Measurements from ENCODE around the gene TACR3.
"Not testable (repeated sequence)": the region's sequence is repeated elsewhere in the genome, so short reads cannot be mapped to it uniquely, and the experiment has no call there.

TACR3 gene, protein sequence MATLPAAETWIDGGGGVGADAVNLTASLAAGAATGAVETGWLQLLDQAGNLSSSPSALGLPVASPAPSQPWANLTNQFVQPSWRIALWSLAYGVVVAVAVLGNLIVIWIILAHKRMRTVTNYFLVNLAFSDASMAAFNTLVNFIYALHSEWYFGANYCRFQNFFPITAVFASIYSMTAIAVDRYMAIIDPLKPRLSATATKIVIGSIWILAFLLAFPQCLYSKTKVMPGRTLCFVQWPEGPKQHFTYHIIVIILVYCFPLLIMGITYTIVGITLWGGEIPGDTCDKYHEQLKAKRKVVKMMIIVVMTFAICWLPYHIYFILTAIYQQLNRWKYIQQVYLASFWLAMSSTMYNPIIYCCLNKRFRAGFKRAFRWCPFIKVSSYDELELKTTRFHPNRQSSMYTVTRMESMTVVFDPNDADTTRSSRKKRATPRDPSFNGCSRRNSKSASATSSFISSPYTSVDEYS

DNA sequence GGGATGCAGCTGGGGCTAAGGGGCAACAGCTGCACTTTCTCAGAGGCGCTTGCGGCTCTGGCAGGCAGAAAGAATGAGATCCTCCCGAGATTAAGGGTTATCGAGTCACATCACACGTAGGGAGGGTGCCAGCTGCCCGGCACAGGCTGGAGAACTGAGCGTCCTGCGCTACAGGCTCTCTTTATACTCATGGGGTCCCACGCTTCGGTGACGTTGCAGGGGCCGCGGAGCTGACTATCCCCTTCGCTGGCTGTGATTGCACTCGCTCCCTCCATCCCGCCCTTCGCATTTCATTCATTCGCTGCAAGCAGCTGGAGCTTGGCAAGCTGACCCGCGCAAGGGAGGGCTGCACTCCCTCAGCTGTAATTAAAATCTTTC, at the start of gene TACR3:
Gene TACR3 (minus strand): TSS at position 156 of the 378 bp plus-strand sequence. CDS start 310 bp downstream, outside the sequence.
- DNase-seq (ENCODE audit: low read depth in 3 of 3) = no peak

DNA sequence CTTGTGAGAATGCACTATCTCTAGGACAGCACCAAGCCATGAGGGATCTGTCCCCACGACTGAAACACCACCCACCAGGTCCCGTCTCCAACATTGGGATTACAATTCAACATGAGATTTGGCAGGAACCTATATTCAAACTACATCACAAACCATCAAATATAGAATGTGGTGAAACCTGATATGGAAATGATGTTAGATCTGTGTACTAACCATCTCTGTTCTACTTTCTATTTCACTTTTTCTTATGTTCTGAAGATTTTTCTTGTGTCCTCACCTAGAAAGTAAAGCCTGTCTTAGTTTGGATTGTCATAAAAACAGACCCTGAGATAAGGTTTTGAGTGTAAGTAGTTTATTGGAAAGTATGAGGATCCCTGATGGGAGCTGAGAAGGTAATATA, 37.8 kb upstream of the TACR3 start:
- no peak for DNase-seq (ENCODE audit: low read depth in 3 of 3)

DNA sequence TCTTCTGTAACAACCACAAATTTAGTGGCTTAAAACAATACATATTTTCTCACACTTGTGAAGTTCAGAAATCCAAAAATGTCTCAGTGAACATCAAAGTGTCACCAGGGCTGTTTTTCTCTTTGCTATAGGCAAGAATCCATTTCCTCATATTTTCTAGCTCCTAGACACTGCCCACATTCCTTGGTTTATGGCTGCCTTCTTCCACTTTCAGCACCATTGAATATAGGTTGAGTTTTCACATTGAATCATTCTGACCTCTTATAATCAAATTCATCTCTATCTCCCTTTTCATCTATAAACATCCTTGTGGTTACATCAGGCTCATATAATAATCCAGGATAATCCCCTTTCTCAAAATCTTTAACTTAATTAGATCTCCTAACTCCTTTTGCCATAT, 37.0 kb upstream of the TACR3 start:
- DNase-seq (ENCODE audit: low read depth in 3 of 3) = no peak

DNA sequence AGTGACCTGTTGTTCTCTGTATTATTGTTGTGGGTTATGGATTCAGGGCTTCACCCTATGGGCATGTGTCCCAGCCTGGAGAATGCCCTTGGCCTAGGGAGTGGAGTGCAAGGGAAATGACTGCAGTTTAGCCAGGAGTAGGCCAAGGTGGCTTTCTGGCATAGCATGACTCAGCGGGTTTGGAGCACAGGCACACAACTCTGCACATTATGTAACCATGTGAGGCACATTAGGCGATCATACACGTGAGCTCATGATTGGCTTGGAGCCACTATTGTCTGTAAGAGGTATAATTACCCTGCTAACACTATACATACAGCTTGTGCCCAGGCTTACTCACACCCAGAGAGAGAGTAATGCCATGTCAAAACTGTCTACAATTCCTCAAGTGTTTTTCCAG, 35.1 kb upstream of the TACR3 start:
- DNase-seq (ENCODE audit: low read depth in 3 of 3) = no peak

DNA sequence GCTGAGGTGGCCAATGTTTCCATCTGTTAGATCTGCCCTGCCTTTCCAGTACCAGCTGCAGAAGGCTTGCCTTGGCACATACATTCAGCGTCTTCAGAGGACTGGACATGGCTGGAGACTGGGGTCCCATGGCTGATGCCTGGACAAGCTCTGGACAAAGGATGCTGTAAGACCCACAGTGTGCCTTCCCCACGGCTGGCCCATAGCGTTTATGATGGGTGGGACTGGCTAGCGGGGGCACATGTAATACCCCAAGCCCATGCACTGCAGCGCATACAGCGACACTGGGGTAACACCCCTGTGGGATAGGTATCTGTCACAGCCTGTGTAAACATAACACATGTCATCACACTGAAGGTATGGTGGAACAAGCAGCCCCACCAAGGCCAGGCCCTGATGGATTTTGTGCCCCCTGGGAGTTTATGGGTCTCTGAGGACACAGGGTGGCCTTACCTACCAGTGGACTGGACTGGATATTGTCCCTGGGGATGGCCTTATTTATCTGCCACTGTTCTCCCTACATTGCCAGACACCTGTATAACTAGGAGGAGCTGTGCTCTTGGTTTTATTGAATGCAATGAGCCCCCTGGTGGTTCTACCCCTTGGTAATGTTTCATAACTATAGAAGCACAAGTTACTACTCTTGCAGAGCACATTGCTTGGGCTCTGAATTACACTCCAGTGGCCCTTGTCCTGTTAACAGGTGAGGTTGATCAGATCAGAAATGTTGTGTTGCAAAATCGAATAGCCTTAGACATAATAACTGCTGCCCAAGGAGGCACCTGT, 34.3 kb upstream of the TACR3 start:
- DNase-seq (ENCODE audit: low read depth in 3 of 3) = no peak

DNA sequence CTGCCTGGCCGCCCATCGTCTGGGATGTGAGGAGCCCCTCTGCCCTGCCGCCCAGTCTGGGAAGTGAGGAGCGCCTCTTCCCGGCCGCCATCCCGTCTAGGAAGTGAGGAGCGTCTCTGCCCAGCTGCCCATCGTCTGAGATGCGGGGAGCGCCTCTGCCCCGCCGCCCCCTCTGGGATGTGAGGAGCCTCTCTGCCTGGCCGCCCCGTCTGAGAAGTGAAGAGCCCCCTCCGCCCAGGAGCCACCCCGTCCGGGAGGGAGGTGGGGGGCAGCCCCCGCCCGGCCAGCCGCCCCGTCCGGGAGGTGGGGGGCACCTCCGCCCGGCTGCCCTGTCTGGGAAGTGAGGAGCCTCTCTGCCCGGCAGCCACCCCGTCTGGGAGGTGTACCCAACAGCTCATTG, 3.4 kb upstream of the TACR3 start:
- not testable (repeated sequence) for DNase-seq (ENCODE audit: low read depth in 3 of 3)

DNA sequence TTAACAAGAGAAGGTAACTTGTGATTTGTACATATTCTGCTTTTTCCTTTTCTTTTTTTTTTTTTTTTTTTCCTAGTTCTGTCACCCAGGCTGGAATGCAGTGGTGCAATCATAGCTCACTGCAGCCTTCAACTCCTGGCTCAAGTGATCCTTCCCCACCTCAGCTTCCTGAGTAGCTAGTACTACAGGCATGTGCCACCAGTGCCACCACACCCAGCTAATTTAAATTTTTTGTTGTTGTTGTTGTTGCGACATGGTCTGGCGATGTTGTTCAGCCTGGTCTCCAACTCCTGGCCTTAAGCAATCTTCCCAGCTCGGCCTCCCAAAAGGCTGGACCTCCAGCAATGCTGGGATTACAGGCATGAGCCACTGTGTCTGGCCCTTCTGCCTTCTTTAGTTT, 1.5 kb upstream of the TACR3 start:
- no peak for DNase-seq (ENCODE audit: low read depth in 3 of 3)

DNA sequence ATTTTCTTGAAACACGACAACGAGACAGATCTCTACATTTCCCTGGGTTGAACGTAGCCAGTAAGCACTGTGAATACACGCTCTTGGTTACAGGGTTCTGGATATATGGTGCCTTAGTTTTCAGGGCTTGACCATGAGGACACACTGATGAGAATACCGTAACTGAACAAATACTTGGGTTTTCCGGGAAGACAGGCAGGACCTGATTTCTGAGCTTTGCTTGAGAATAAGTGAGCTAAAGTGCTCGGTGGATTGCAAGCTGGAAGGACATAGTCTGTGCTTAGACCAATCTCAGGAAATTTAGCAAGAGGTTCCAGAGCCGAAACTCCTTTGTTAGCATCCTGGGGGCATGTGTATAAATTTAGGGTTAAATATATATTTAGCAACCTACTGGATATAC, 876 bp upstream of the TACR3 start:
- no peak for DNase-seq (ENCODE audit: low read depth in 3 of 3)

DNA sequence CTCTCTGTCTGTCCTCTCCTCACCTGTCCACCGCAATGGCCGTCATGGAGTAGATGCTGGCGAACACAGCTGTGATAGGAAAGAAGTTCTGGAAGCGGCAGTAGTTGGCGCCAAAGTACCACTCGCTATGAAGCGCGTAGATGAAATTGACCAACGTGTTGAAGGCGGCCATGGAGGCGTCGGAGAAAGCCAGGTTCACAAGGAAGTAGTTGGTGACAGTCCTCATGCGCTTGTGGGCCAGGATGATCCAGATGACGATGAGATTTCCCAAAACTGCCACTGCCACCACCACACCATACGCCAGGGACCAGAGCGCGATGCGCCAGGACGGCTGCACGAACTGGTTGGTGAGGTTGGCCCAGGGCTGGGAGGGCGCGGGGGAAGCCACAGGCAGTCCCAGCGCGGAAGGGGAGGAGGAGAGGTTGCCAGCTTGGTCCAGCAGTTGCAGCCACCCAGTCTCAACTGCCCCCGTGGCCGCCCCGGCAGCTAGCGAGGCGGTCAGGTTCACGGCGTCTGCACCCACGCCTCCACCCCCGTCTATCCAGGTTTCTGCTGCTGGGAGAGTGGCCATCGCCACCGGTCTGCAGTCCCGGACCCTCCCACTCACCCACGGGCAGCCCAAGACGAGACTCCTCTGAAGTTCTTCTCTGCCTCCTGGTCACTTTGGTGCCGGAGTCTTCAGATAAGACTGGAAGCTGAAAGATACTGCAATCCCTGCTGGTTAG, 518 bp downstream of the TACR3 start:
- no peak for DNase-seq (ENCODE audit: low read depth in 3 of 3)

DNA sequence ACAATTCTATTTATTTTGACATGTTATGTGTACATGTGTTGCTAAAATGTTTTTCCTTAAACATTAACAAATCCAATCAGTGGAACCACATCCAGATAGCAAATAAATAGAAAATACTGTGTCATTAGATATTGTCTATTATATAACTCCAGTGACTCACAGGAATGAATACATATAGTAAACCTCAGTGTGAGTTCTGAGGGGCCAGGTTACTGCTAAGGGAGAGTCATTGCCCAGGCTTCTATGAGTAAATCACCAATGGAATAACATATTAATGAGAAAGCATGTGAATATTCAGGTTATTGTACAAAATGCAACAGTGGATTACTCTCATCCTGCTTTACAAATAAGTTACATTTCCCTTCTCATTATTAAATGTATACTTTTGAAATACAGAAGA, 27.2 kb downstream of the TACR3 start:
- DNase-seq (ENCODE audit: low read depth in 3 of 3) = no peak

DNA sequence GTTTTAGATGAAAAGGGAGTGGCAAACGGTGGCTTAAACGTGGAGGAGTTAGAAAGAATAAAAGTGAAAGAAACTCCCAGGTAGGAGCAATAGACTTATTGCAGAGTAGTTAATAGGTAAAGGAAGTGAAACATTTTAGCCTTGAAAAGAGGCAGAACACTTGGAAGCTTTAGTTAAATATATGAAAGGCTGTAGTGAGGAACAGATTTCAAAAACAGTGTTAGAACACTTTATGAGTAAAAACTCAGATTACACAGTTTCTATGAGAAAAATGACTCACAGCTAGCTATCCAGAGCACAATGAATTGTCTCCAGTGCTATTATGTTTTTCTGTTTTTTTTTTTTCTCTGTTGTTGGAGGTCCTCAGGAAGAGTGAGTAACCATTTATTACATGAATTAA, 45.8 kb downstream of the TACR3 start:
- no peak for DNase-seq (ENCODE audit: low read depth in 3 of 3)

DNA sequence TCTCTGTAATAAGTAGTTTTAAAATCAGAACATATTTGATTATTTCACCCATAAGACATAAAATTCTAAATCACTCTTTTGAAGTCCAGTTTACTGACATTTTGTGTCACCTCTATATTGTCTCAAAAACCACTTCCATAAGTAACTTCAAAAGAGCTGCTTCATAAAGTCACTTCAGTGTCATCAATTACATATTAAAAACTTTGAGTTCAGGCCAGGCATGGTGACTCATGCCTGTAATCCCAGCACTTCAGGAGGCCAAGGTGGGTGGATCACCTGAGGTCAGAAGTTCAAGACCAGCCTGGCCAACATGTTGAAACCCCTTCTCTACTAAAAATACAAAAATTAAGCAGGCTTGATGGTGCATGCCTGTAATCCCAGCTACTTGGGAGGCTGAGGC, 53.0 kb downstream of the TACR3 start:
- DNase-seq (ENCODE audit: low read depth in 3 of 3) = not testable (repeated sequence)

DNA sequence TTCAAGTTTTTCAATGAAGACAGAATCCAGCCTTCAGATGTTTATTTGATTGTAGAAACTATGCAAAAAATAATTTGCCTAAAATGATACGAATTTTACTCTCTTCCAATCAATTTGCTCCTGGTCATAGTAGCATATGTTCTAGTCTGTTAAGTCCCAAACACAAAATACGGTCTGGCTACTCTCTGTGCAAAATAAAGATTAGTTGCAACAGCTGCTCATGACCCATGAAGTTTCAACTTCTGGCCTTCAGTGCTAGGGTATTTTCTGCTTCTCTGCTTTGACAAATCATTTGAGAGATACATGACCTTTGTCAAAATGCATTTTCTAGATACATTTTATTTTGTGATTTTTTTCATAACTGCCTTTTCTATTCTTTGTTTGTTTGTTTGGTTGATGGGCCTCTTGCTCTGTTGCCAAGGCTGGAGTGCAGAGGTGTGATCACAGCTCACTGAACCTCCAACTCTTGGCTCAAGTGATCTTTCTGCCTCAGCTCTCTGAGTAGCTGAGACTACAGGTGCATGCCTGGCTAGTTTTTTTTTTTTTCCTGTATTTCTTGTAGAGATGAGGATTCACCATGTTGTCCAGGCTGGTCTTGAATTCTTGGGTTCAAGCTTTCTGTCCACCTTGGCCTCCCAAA, 55.2 kb downstream of the TACR3 start:
- no peak for DNase-seq (ENCODE audit: low read depth in 3 of 3)

DNA sequence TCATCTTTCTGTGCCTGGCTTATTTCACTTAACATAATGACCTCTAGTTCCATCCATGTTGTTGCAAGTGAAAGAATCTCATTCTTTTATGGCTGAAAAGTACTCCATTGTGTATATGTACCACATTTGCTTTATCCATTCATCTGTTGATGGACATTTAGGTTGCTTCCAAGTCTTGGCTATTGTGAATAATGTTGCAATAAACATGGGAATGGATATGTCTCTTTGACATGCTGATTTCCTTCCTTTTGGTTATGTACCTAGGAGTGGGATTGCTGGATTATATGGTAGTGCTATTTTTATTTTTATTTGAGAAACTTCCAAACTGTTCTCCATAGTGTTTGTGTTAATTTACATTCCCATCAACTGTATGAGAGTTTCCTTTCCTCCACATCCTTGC, 71.2 kb downstream of the TACR3 start:
- no peak for DNase-seq (ENCODE audit: low read depth in 3 of 3)

DNA sequence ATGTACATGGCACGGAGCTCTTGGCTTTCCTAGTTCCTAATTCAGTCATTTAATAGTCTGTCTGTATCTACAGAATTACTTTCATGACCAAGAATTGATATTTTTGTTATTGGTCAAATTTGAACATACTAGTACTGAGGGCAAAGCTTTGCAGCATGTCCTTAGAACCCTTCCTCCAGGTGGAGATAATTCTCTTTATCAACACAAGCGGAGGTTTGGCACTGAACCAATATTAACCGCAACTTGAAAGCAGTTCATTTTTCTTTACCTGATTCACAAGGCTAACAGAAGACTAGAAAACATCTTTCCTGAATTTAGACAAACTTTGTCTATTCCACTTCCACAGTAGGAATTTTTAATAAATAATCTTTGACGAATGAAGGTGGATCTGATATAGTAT, 73.8 kb downstream of the TACR3 start:
- no peak for DNase-seq (ENCODE audit: low read depth in 3 of 3)

DNA sequence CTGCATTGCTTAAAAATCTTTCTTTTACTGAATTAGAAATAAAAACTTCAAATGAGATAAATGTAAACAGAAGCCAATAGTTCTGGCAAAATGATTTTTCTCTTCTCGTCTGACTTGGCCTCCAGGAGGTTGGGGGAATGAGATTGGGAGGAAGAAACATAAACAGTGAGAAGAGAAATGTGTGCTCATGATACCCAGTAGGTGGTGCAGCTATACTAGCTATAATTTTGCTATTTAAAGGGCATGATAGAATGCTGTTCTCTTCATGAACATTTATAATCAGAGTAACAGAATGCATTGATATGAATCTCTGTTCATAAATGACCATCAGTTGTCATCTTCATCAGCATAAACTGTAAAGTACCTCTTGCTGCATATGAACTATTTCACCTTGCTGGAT, 85.5 kb downstream of the TACR3 start:
- DNase-seq (ENCODE audit: low read depth in 3 of 3) = no peak

DNA sequence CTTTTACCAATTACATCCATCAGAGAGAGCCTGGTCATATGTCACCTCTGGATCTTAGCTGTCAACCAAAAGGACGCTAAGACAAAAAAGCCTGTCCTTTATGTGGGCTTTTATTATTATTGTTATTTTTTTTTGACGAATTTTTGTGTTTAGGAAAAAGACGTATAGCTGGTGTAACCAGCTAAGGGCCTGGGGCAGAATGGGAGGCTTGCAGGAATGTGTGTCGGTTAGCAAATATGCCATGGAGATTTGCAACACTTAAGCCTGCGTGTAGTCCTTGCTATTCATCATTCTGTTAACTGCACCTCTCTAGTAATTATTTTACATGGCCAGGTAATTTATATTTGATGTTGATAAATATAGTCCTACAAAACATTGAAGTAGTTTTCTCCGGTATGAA, 93.5 kb downstream of the TACR3 start:
- DNase-seq (ENCODE audit: low read depth in 3 of 3) = no peak

DNA sequence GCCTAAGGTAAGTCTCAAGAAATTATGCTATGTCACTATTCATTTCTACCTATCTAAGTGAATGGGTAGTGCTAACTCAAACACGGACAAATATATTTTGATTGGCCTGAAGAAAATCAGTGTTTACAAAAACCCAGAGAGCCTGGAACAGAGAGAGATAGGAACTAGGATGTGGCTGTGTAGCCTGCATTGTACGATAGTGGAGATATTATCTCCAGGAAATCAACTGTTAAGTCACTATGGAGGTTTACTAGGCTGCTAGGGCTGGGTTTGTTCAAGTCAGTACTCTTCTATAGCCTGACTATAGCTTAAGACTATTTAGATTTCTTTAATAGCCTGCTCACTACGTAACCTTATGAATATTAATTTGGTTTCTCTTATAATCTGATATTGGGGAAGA, 127.9 kb downstream of the TACR3 start:
- DNase-seq (ENCODE audit: low read depth in 3 of 3) = no peak

DNA sequence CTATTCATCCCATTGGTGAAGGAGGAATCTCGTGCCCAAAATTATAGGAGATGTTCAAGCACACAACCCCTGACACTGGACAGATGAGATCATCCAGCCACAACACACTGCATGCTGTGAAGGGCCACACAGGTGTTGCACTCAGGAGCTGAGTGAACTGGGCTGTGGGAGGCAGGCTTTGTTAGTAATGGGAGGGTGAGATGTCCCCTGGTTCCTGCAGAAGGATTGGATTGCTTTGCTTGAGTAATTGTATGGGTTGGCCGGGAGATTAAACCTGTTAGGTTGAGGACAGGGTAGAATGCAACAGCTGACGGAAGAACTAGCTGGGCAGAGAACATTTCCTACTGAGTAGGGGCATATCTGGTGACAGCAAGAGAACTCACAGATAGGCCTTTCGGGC, 152.2 kb downstream of the TACR3 start:
- no peak for DNase-seq (ENCODE audit: low read depth in 3 of 3)

DNA sequence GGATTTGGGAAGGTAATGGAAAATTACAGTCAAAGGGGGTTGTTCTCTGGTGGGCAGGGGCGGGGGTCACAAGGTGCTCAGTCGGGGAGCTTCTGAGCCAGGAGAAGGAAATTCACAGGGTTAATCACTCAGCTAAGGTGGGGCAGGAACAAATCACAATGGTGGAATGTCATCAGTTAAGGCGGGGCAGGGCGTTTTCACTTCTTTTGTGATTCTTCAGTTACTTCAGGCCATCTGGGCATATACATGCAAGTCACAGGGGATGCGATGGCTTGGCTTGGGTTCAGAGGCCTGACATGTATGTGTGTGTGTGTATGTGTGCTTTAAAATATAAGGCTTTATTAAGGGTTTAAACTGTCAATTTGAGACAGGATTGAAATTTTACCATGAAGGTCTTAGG, 160.6 kb downstream of the TACR3 start:
- DNase-seq (ENCODE audit: low read depth in 3 of 3) = not testable (repeated sequence)
